Keratinocyte (primary cell): ENCODE data around the gene GRHPR. TPM values are rescaled to one million over a fixed set of nuclear protein-coding genes. Genes with fewer than 3 reads are reported as not detected.

Experiments used
- DNase-seq: peaks from one replicate; pipeline ENCODE4 v3.0.0-alpha.2; 2011; ENCODE audit warnings: low read depth, missing footprints, low spot score
- FAIRE-seq: peaks from 2 replicates; lab custom pipeline; 2011; peaks lifted over from hg19 to GRCh38; lab: Jason Lieb, UNC
- H2AFZ ChIP-seq: 2 replicates; pipeline ENCODE4 v1.6.0; 2012; ENCODE audit warnings: low read length, control low read depth, inconsistent platforms; ENCODE audit not compliant: control insufficient read depth
- H3K27ac ChIP-seq: 2 replicates; pipeline ENCODE4 v1.5.1; 2011; ENCODE audit warnings: low read length; ENCODE audit not compliant: control insufficient read depth, insufficient read depth
- H3K27me3 ChIP-seq: 3 replicates; pipeline ENCODE4 v1.6.0; 2011; ENCODE audit warnings: low read length; ENCODE audit not compliant: control insufficient read depth, insufficient read depth; ENCODE audit errors: extremely low read depth
- H3K36me3 ChIP-seq, 2 experiments: 2 replicates in 1 of 2; 3 replicates in 1 of 2; pipeline ENCODE4 v1.5.1; 2011; ENCODE audit warnings: low read length in 2 of 2, mild to moderate bottlenecking in 1 of 2; ENCODE audit not compliant: control insufficient read depth in 2 of 2, insufficient read depth in 2 of 2; ENCODE audit errors: extremely low read depth in 1 of 2
- H3K4me1 ChIP-seq: 3 replicates; pipeline ENCODE4 v1.5.1; 2011; ENCODE audit warnings: low read length; ENCODE audit not compliant: control insufficient read depth, insufficient read depth; ENCODE audit errors: extremely low read depth
- H3K4me2 ChIP-seq: 3 replicates; pipeline ENCODE4 v1.6.0; 2011; ENCODE audit warnings: low read depth, low read length; ENCODE audit not compliant: control insufficient read depth, insufficient read depth; ENCODE audit errors: extremely low read depth
- H3K4me3 ChIP-seq, 3 experiments: fragments of 200-600 bp in 1 of 3; sonication (generic) in 1 of 3; 2 replicates in 2 of 3; 3 replicates in 1 of 3; pipeline ENCODE4 v1.5.1; 2011 to 2016; ENCODE audit warnings: low read length in 3 of 3, mild to moderate bottlenecking in 3 of 3, control low read depth in 2 of 3, inconsistent platforms in 1 of 3, low read depth in 1 of 3, mixed read lengths in 1 of 3, mixed run types in 1 of 3, moderate library complexity in 1 of 3; ENCODE audit not compliant: control insufficient read depth in 2 of 3, insufficient read depth in 2 of 3; ENCODE audit errors: extremely low read depth in 1 of 3
- H3K79me2 ChIP-seq: 2 replicates; pipeline ENCODE4 v1.6.0; 2012; ENCODE audit warnings: low read length; ENCODE audit not compliant: control insufficient read depth, insufficient read depth
- H3K9ac ChIP-seq: 3 replicates; pipeline ENCODE4 v1.6.0; 2011; ENCODE audit warnings: low read length; ENCODE audit not compliant: control insufficient read depth, insufficient read depth; ENCODE audit errors: extremely low read depth
- H3K9me1 ChIP-seq: 3 replicates; pipeline ENCODE4 v1.6.0; 2011; ENCODE audit warnings: low read length; ENCODE audit not compliant: control insufficient read depth, insufficient read depth; ENCODE audit errors: extremely low read depth
- H3K9me3 ChIP-seq: 2 replicates; pipeline ENCODE4 v1.5.1; 2012; ENCODE audit warnings: low read depth, low read length; ENCODE audit not compliant: control insufficient read depth
- H4K20me1 ChIP-seq: 3 replicates; pipeline ENCODE4 v1.6.0; 2011; ENCODE audit warnings: low read length; ENCODE audit not compliant: control insufficient read depth, insufficient read depth; ENCODE audit errors: extremely low read depth
- EZH2 ChIP-seq: IDR thresholded peaks from one replicate; pipeline ENCODE4 v1.6.1; 2012; ENCODE audit warnings: inconsistent platforms, mild to moderate bottlenecking, low read length, moderate library complexity
- dilution Hi-C: fragments of 300-500 bp; cut with MboI; formaldehyde crosslinking; loops from one replicate; pipeline ENCODE4 v1.7.0; 2020; ENCODE audit warnings: low sequenced_read_pairs; ENCODE audit not compliant: extremely low pct_ligation_motif_present
- polyA plus RNA-seq, 5 experiments: library from polyadenylated mRNA; depleted of rRNA in 3 of 5; stranded (reverse) in 3 of 5; stranded (forward) in 1 of 5; unstranded in 1 of 5; fragments of >200 nt; gene quantifications; 1 replicate in 1 of 5; 2 replicates in 3 of 5; 3 replicates in 1 of 5; pipeline versions ENCODE4 v1.2.1 to v1.2.3, GENCODE V29; 2011 to 2012; ENCODE audit warnings: missing spikeins in 2 of 5, low read depth in 1 of 5, low replicate concordance in 1 of 5
- TF ChIP-seq, protein P1 (sequence below), 3 experiments: IDR thresholded peaks in 1 of 3; conservative IDR thresholded peaks in 1 of 3; optimal IDR thresholded peaks in 1 of 3; 2 replicates in 2 of 3; 3 replicates in 1 of 3; pipeline versions ENCODE3 to v1.5.1; 2011; ENCODE audit warnings: low read length in 3 of 3, mild to moderate bottlenecking in 3 of 3, moderate library complexity in 2 of 3, control low read depth in 1 of 3, inconsistent platforms in 1 of 3; ENCODE audit not compliant: insufficient read depth in 2 of 3; ENCODE audit errors: extremely low read depth in 1 of 3

Gene GRHPR
- polyA plus RNA-seq, 1 donor (not counting 4 experiments of a cell fraction or from before 2014, with no cell fraction given), result 116 TPM

DNA sequence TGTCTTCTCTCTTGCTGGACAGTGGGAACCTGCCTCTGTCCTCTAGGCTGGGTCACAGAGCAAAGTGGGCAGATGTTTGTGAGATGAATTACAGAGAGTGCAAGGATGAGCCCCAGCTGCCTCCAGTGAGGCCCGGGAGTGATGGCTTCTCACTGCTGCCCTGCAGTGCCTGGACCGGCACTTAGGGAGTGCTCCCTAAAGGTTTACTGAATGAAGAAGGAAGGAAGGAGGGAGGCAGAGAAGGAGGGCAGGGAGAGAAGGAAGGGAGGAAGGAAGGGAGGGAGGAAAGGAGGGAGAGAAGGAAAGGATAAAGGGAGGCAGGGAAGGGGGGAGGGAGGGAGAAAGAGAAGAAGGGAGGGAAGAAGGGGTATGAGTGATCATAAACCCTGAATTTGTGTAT is 42.7 kb upstream of the GRHPR start:
- Histone ChIP-seq H3K4me1 (no peaks in the 10 kb centered on the region), H3K79me2 (no peaks in the 10 kb centered on the region), H3K27ac (no peak overlapping the region), H3K9me1 (no peaks in the 10 kb centered on the region), H4K20me1 (no peaks in the 10 kb centered on the region), H3K4me2 (no peak overlapping the region), H3K36me3 (no peaks in the 10 kb centered on the region), H3K9ac (no peak overlapping the region), H3K27me3 (no peaks in the 10 kb centered on the region), H2AFZ (no peak overlapping the region), H3K4me3 (no peak overlapping the region), H3K9me3 (no peaks in the 10 kb centered on the region)
- FAIRE-seq (no peak), DNase-seq (no peak)
- TF ChIP-seq, protein P1, sequence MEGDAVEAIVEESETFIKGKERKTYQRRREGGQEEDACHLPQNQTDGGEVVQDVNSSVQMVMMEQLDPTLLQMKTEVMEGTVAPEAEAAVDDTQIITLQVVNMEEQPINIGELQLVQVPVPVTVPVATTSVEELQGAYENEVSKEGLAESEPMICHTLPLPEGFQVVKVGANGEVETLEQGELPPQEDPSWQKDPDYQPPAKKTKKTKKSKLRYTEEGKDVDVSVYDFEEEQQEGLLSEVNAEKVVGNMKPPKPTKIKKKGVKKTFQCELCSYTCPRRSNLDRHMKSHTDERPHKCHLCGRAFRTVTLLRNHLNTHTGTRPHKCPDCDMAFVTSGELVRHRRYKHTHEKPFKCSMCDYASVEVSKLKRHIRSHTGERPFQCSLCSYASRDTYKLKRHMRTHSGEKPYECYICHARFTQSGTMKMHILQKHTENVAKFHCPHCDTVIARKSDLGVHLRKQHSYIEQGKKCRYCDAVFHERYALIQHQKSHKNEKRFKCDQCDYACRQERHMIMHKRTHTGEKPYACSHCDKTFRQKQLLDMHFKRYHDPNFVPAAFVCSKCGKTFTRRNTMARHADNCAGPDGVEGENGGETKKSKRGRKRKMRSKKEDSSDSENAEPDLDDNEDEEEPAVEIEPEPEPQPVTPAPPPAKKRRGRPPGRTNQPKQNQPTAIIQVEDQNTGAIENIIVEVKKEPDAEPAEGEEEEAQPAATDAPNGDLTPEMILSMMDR (optimal IDR thresholded peaks at IDR 0.05 in 1 of 3, IDR thresholded peaks at IDR 0.05 in 1 of 3, conservative IDR thresholded peaks at IDR 0.05 in 1 of 3; ENCODE audit: extremely low read depth in 1 of 3, insufficient read depth in 2 of 3, low read length in 3 of 3), result no peak
- TF ChIP-seq EZH2, result no peak
- dilution Hi-C loops, result no loop called here

- Histone ChIP-seq H3K4me3 (no peak overlapping the region), H3K4me1 (no peaks in the 10 kb centered on the region), H3K9ac (no peak overlapping the region), H3K9me3 (no peaks in the 10 kb centered on the region), H3K79me2 (no peaks in the 10 kb centered on the region), H2AFZ (no peak overlapping the region), H3K36me3 (no peaks in the 10 kb centered on the region), H3K9me1 (no peaks in the 10 kb centered on the region), H3K4me2 (no peak overlapping the region), H3K27me3 (no peaks in the 10 kb centered on the region), H3K27ac (no peak overlapping the region), H4K20me1 (no peaks in the 10 kb centered on the region)
- no peak for DNase-seq
- TF ChIP-seq, protein P1 (optimal IDR thresholded peaks at IDR 0.05 in 1 of 3, IDR thresholded peaks at IDR 0.05 in 1 of 3, conservative IDR thresholded peaks at IDR 0.05 in 1 of 3; ENCODE audit: extremely low read depth in 1 of 3, insufficient read depth in 2 of 3, low read length in 3 of 3), result no peak
- TF ChIP-seq EZH2, result no peak
- dilution Hi-C loops, result no loop called here
- FAIRE-seq, result no peak
Measured at GRCh38 chr9:37380570-37380969, 41.9 kb upstream of the GRHPR start.
